OCI-LY3 (cell line): ENCODE data around the gene MAS1.

ENCODE experiments used
- H2AFZ ChIP-seq: fragments of 200-600, 300-600 bp; shearing (Covaris generic); 2 replicates; pipeline ENCODE4 v1.6.0; 2014; ENCODE audit warnings: antibody characterized with exemption, low read depth, low read length
- H3K27ac ChIP-seq: fragments of 200-600, 300-600 bp; sonication (generic); 2 replicates; pipeline ENCODE4 v1.5.1; 2014; ENCODE audit warnings: mild to moderate bottlenecking, low read length, moderate library complexity, mixed read lengths
- H3K27me3 ChIP-seq: fragments of 200-600, 300-600 bp; sonication (generic); 2 replicates; pipeline ENCODE4 v1.6.1; 2014; ENCODE audit warnings: low read depth, low read length, mixed read lengths
- H3K36me3 ChIP-seq: fragments of 200-600, 300-600 bp; sonication (generic); replicated peaks from 2 replicates; pipeline ENCODE3; 2014; ENCODE audit warnings: low read depth, low read length, mixed read lengths
- H3K4me1 ChIP-seq: fragments of 300-600, 200-600 bp; sonication (generic); 2 replicates; pipeline ENCODE4 v1.6.1; 2014; ENCODE audit warnings: low read length, mixed read lengths
- H3K4me2 ChIP-seq: fragments of 200-600, 300-600 bp; sonication (generic); 2 replicates; pipeline ENCODE4 v1.6.1; 2014; ENCODE audit warnings: low read length, mixed read lengths
- H3K4me3 ChIP-seq: fragments of 300-600, 200-600 bp; sonication (generic); 2 replicates; pipeline ENCODE4 v1.5.1; 2014; ENCODE audit warnings: antibody characterized with exemption, mild to moderate bottlenecking, low read length, moderate library complexity
- H3K79me2 ChIP-seq: fragments of 300-600, 200-600 bp; shearing (Covaris generic); 2 replicates; pipeline ENCODE4 v1.6.1; 2014; ENCODE audit warnings: mild to moderate bottlenecking, low read length, mixed read lengths
- H3K9ac ChIP-seq: fragments of 300-600, 200-600 bp; shearing (Covaris generic); 2 replicates; pipeline ENCODE4 v1.6.0; 2014; ENCODE audit warnings: mild to moderate bottlenecking, low read length, moderate library complexity
- H3K9me3 ChIP-seq: fragments of 200-600, 300-600 bp; shearing (Covaris generic); 2 replicates; pipeline ENCODE4 v1.6.1; 2014; ENCODE audit warnings: low read length, mixed read lengths; ENCODE audit not compliant: insufficient read depth
- H4K20me1 ChIP-seq: fragments of 200-600, 300-600 bp; sonication (generic); 2 replicates; pipeline ENCODE4 v1.6.1; 2016; ENCODE audit warnings: low read length, mixed read lengths; ENCODE audit not compliant: insufficient read depth
- EZH2phosphoT487 ChIP-seq: fragments of 200-600 bp; shearing (Covaris generic); IDR thresholded peaks from 2 replicates; pipeline ENCODE4 v1.6.1; 2018; ENCODE audit warnings: antibody characterized with exemption, mixed run types, low read depth
- TF ChIP-seq, protein P1 (sequence below): fragments of 200-600, 300-600 bp; sonication (generic); IDR thresholded peaks from 2 replicates; pipeline ENCODE4 v1.5.1; 2014; ENCODE audit warnings: antibody characterized with exemption, low read length, low read depth

Gene MAS1

DNA sequence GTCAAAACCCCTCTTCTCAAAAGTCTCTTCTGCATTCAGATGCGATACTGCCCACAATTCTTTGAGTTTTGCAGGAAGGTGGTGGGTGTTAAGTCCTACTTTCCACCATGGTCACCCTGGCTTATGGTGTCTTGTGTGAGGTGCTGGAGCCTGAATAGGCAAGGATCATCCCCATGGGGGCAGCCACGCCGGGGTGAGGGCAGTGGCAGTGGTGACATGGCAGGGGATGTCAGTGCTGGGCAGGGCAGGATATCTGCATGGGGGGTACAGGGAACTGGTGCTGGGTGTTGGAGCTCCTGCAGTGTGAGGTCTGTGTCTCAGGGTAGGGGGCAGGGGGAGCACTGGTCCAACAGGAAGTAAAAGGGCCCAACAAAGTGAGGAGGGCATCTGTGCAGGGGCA, 2.3 kb downstream of the MAS1 start:
- no peaks in the 10 kb centered on the region for H3K9me3 ChIP-seq
- TF ChIP-seq EZH2phosphoT487, result no peak
- TF ChIP-seq, protein P1, sequence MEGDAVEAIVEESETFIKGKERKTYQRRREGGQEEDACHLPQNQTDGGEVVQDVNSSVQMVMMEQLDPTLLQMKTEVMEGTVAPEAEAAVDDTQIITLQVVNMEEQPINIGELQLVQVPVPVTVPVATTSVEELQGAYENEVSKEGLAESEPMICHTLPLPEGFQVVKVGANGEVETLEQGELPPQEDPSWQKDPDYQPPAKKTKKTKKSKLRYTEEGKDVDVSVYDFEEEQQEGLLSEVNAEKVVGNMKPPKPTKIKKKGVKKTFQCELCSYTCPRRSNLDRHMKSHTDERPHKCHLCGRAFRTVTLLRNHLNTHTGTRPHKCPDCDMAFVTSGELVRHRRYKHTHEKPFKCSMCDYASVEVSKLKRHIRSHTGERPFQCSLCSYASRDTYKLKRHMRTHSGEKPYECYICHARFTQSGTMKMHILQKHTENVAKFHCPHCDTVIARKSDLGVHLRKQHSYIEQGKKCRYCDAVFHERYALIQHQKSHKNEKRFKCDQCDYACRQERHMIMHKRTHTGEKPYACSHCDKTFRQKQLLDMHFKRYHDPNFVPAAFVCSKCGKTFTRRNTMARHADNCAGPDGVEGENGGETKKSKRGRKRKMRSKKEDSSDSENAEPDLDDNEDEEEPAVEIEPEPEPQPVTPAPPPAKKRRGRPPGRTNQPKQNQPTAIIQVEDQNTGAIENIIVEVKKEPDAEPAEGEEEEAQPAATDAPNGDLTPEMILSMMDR, result no peak
- H3K27me3 ChIP-seq, result peaks cover 35% of the 10 kb centered on the region
- H3K4me2 ChIP-seq, result no peak overlapping the region
- no peaks in the 10 kb centered on the region for H3K79me2 ChIP-seq
- no peaks in the 10 kb centered on the region for H4K20me1 ChIP-seq
- no peaks in the 10 kb centered on the region for H3K36me3 ChIP-seq
- no peak overlapping the region for H3K4me3 ChIP-seq
- H2AFZ ChIP-seq, result no peak overlapping the region
- no peak overlapping the region for H3K27ac ChIP-seq
- no peak overlapping the region for H3K9ac ChIP-seq
- H3K4me1 ChIP-seq, result no peaks in the 10 kb centered on the region

DNA sequence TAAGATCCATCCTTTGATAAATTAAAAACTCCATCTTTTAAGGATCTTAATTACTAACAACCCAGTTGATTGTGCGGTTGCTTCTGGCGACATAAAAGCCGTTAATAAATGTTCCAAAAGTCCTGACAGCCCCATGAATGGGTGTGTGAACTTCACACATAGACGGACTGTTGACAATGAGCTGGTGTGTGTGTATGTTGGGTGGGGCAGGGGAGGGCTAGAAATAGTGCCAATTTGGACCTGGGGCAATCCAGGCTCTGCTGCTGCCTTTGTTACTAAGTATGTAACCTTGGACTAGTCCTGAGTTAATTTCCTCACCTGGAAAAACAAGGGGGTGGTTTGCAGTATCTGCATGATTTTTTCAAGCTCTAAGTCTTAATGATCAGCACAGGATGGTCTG, 4.2 kb downstream of the MAS1 start:
- no peak for TF ChIP-seq EZH2phosphoT487
- TF ChIP-seq, protein P1, result no peak
- H3K9me3 ChIP-seq, result no peaks in the 10 kb centered on the region
- no peak overlapping the region for H3K4me2 ChIP-seq
- H3K4me3 ChIP-seq, result no peak overlapping the region
- no peaks in the 10 kb centered on the region for H4K20me1 ChIP-seq
- H3K27ac ChIP-seq, result no peak overlapping the region
- peaks cover 24% of the 10 kb centered on the region for H3K27me3 ChIP-seq
- no peaks in the 10 kb centered on the region for H3K79me2 ChIP-seq
- no peak overlapping the region for H3K9ac ChIP-seq
- H3K36me3 ChIP-seq, result no peaks in the 10 kb centered on the region
- H2AFZ ChIP-seq, result no peak overlapping the region
- H3K4me1 ChIP-seq, result no peaks in the 10 kb centered on the region

DNA sequence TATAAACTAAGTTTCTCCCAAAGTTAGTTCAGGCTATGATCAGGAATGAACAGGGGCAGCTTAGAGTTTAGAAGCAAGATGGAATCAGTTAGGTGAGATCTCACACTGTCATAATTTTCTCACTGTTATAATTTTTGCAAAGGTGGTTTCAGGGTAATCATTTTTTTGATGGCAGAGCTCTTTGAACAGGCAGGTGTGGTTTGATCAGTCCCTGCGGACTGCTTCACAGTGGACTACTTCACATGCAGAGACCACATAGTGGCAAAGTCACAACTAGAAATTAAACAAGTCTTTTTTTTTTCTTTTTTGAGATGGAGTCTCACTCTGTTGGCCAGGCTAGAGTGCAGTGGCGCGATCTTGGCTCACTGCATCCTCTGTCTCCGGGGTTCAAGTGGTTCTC, 6.8 kb downstream of the MAS1 start:
- no peaks in the 10 kb centered on the region for H4K20me1 ChIP-seq
- no peaks in the 10 kb centered on the region for H3K9me3 ChIP-seq
- no peak overlapping the region for H3K4me3 ChIP-seq
- peaks cover 3% of the 10 kb centered on the region; the same call in 1 of the 2 replicates for H3K27me3 ChIP-seq
- no peak overlapping the region for H3K27ac ChIP-seq
- TF ChIP-seq, protein P1, result no peak
- no peak for TF ChIP-seq EZH2phosphoT487
- H3K36me3 ChIP-seq, result no peaks in the 10 kb centered on the region
- no peak overlapping the region for H3K4me2 ChIP-seq
- H3K79me2 ChIP-seq, result no peaks in the 10 kb centered on the region
- H3K9ac ChIP-seq, result no peak overlapping the region
- H3K4me1 ChIP-seq, result no peaks in the 10 kb centered on the region
- no peak overlapping the region for H2AFZ ChIP-seq

DNA sequence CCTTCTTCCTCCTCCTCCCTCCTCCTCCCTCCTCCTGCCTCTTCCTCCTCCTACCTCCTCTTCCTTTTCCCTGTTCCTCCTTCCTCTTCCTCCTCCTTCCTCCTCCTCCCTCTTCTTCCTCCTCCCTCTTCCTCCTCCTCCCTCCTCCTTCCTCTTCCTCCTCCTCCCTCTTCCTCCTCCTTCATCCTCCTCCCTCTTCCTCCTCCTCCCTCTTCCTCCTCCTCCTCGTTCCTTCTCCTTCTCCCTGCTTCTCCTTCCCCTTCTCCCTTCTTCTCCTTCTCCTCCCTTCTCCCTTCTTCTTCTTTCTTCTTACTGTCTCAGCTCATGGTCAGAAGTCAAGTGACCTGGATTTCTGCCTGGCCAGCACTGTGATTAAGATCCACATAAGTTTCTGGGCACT, 7.7 kb downstream of the MAS1 start:
- Histone ChIP-seq H3K79me2 (no peaks in the 10 kb centered on the region), H3K4me2 (no peak overlapping the region), H3K4me3 (no peak overlapping the region), H3K27ac (no peak overlapping the region), H3K27me3 (no peaks in the 10 kb centered on the region), H2AFZ (no peak overlapping the region), H3K9me3 (no peaks in the 10 kb centered on the region), H4K20me1 (no peaks in the 10 kb centered on the region), H3K36me3 (no peaks in the 10 kb centered on the region), H3K9ac (no peak overlapping the region), H3K4me1 (no peaks in the 10 kb centered on the region)
- no peak for TF ChIP-seq EZH2phosphoT487
- TF ChIP-seq, protein P1, result no peak
